Astrocyte (in vitro differentiated cells and primary cell): ENCODE measurements around the gene KRTAP5-11.
"Not testable (repeated sequence)": the region's sequence is repeated elsewhere in the genome, so short reads cannot be mapped to it uniquely, and the experiment has no call there.

Experiments
- EZH2 ChIP-seq: IDR thresholded peaks from 2 replicates; pipeline ENCODE4 v1.6.1; 2012; ENCODE audit warnings: mild to moderate bottlenecking, low read length, inconsistent platforms; ENCODE audit not compliant: insufficient read depth
- TF ChIP-seq, protein P1 (sequence below): IDR thresholded peaks from 2 replicates; pipeline ENCODE4 v1.5.1; 2011; ENCODE audit warnings: low read depth, mild to moderate bottlenecking, inconsistent platforms, low read length, moderate library complexity; ENCODE audit not compliant: insufficient read depth

DNA sequence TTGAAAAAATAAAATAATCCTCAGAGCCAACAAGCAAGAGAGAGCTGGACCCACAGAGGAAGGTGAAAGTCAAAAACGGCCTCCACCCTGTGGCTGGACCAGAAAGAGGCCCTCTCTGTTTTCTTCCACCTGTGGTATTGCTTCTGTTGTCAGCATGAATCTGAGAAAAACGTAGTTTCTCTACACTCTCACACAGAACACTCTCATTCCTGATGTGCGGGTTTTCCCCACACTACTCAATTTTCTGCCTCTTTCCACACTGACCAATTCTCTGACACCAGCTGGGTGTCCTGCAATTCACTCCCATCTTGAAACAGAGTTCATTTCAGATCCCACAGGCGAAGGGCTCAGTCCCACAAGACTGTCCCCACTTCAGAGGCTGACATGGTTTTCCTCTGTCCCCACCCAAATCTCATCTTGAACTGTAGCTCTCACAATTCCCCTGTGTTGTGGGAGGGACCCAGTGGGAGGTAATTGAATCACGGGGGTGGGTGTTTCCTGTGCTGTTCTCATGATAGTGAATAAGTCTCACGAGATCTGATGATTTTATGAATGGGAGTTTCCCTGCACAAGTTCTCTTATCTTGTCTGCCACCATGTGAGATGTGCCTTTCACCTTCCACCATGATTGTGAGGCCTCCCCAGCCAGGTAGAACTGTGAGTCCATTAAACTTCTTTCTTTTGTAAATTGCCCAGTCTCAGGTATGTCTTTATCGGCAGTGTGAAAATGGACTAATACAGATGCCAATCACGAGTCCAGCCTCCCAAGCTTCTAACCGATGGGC is 42.0 kb downstream of the KRTAP5-11 start:
- TF ChIP-seq, protein P1, sequence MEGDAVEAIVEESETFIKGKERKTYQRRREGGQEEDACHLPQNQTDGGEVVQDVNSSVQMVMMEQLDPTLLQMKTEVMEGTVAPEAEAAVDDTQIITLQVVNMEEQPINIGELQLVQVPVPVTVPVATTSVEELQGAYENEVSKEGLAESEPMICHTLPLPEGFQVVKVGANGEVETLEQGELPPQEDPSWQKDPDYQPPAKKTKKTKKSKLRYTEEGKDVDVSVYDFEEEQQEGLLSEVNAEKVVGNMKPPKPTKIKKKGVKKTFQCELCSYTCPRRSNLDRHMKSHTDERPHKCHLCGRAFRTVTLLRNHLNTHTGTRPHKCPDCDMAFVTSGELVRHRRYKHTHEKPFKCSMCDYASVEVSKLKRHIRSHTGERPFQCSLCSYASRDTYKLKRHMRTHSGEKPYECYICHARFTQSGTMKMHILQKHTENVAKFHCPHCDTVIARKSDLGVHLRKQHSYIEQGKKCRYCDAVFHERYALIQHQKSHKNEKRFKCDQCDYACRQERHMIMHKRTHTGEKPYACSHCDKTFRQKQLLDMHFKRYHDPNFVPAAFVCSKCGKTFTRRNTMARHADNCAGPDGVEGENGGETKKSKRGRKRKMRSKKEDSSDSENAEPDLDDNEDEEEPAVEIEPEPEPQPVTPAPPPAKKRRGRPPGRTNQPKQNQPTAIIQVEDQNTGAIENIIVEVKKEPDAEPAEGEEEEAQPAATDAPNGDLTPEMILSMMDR, result not testable (repeated sequence)
- not testable (repeated sequence) for TF ChIP-seq EZH2
